IMR-90 (cell line): ENCODE results near the gene DDA1. TPM values are rescaled to one million over a fixed set of nuclear protein-coding genes. Genes with fewer than 3 reads are reported as not detected.

ENCODE experiments used
- ATAC-seq: fragments of 200-7000 bp; cut with Tn5 transposase; 2 replicates; pipeline ENCODE4 v1.9.1; 2020; ENCODE audit warnings: low read depth, mild to moderate bottlenecking, moderate library complexity
- BruUV-seq: library from RNA; stranded (reverse); fragments of 400-500 nt; replicated peaks from 2 replicates; lab custom pipeline; 2021; lab: Mats Ljungman, UMichigan
- CTCF ChIA-PET: fragments of 300-600 bp; formaldehyde crosslinking; extraction: SDS; loops from one replicate; lab custom pipeline; 2021; ENCODE audit warnings: antibody characterized with exemption; lab: Yijun Ruan, JAX
- POLR2A ChIA-PET: fragments of 300-600 bp; sonication (Branson Sonifier 250); formaldehyde crosslinking; loops from one replicate; lab custom pipeline; 2022; ENCODE audit warnings: antibody characterized with exemption; ENCODE audit not compliant: unreplicated experiment; lab: Charles Lee
- DNase-seq: peaks from one replicate; pipeline ENCODE4 v3.0.0; 2013
- H2AFZ ChIP-seq: replicated peaks from 2 replicates; pipeline ENCODE3; 2013; ENCODE audit warnings: low read length, mild to moderate bottlenecking; ENCODE audit not compliant: poor library complexity
- H2AK5ac ChIP-seq: 2 replicates; pipeline ENCODE4 v1.6.1; 2013; ENCODE audit warnings: low read depth, low read length, inconsistent platforms
- H2AK9ac ChIP-seq: replicated peaks from 2 replicates; pipeline ENCODE3; 2013; ENCODE audit warnings: mild to moderate bottlenecking, low read depth, low read length, moderate library complexity; ENCODE audit not compliant: poor library complexity
- H2BK120ac ChIP-seq: 2 replicates; pipeline ENCODE4 v1.6.1; 2013; ENCODE audit warnings: low read depth, low read length, inconsistent platforms
- H2BK15ac ChIP-seq: 3 replicates; pipeline ENCODE4 v1.6.1; 2013; ENCODE audit warnings: low read depth, low read length, inconsistent platforms
- H2BK20ac ChIP-seq: 2 replicates; pipeline ENCODE4 v1.6.1; 2013; ENCODE audit warnings: low read depth, mild to moderate bottlenecking, inconsistent platforms, low read length, moderate library complexity
- H2BK5ac ChIP-seq: 2 replicates; pipeline ENCODE4 v1.6.1; 2013; ENCODE audit warnings: mild to moderate bottlenecking, low read depth, low read length, inconsistent platforms; ENCODE audit not compliant: poor library complexity, severe bottlenecking
- H3K14ac ChIP-seq: replicated peaks from 2 replicates; pipeline ENCODE4 v1.6.1; 2013; ENCODE audit warnings: low read depth, low read length, inconsistent platforms
- H3K18ac ChIP-seq: 2 replicates; pipeline ENCODE4 v1.6.1; 2013; ENCODE audit warnings: low read depth, low read length, control low read depth
- H3K23ac ChIP-seq: 2 replicates; pipeline ENCODE4 v1.6.1; 2013; ENCODE audit warnings: low read depth, low read length, inconsistent platforms
- H3K27ac ChIP-seq: 2 replicates; pipeline ENCODE4 v1.5.1; 2013; ENCODE audit warnings: mild to moderate bottlenecking, control low read depth, low read length; ENCODE audit not compliant: insufficient read depth
- H3K27me3 ChIP-seq: 2 replicates; pipeline ENCODE4 v1.6.1; 2013; ENCODE audit warnings: low read length; ENCODE audit not compliant: control insufficient read depth, insufficient read depth
- H3K36me3 ChIP-seq: 2 replicates; pipeline ENCODE4 v1.6.1; 2013; ENCODE audit warnings: low read length, mixed read lengths; ENCODE audit not compliant: control insufficient read depth, insufficient read depth
- H3K4ac ChIP-seq: 2 replicates; pipeline ENCODE4 v1.6.1; 2013; ENCODE audit warnings: low read depth, low read length, inconsistent platforms
- H3K4me1 ChIP-seq: 2 replicates; pipeline ENCODE4 v1.6.1; 2013; ENCODE audit warnings: low read length, mixed read lengths; ENCODE audit not compliant: control insufficient read depth, insufficient read depth
- H3K4me2 ChIP-seq: 2 replicates; pipeline ENCODE4 v1.6.1; 2013; ENCODE audit warnings: low read depth, mild to moderate bottlenecking, control low read depth, low read length, moderate library complexity
- H3K4me3 ChIP-seq: 2 replicates; pipeline ENCODE4 v1.5.1; 2013; ENCODE audit warnings: low read depth, mild to moderate bottlenecking, control low read depth, low read length, moderate library complexity; ENCODE audit not compliant: insufficient read depth
- H3K56ac ChIP-seq: 2 replicates; pipeline ENCODE4 v1.6.1; 2013; ENCODE audit warnings: low read length, inconsistent platforms; ENCODE audit not compliant: insufficient read depth; ENCODE audit errors: extremely low read depth
- H3K79me1 ChIP-seq, 2 experiments: 2 replicates each; pipeline ENCODE4 v1.6.1; 2013; ENCODE audit warnings: low read length in 2 of 2, inconsistent platforms in 1 of 2, low read depth in 1 of 2
- H3K9ac ChIP-seq: 2 replicates; pipeline ENCODE4 v1.6.1; 2013; ENCODE audit warnings: low read depth, low read length, control low read depth
- H3K9me1 ChIP-seq: 2 replicates; pipeline ENCODE4 v1.6.1; 2013; ENCODE audit warnings: low read length, inconsistent platforms; ENCODE audit not compliant: insufficient read depth
- H3K9me3 ChIP-seq: 2 replicates; pipeline ENCODE4 v1.6.1; 2013; ENCODE audit warnings: low read length; ENCODE audit not compliant: control insufficient read depth, insufficient read depth
- H4K20me1 ChIP-seq: 2 replicates; pipeline ENCODE4 v1.6.1; 2013; ENCODE audit warnings: low read length, inconsistent platforms; ENCODE audit not compliant: insufficient read depth
- H4K5ac ChIP-seq: 2 replicates; pipeline ENCODE4 v1.6.1; 2013; ENCODE audit warnings: mild to moderate bottlenecking, low read depth, low read length, control low read depth
- H4K8ac ChIP-seq, 2 experiments: 2 replicates each; pipeline ENCODE4 v1.6.1; 2013; ENCODE audit warnings: low read depth in 2 of 2, low read length in 2 of 2, control low read depth in 1 of 2, inconsistent platforms in 1 of 2
- H4K91ac ChIP-seq: 2 replicates; pipeline ENCODE4 v1.6.1; 2013; ENCODE audit warnings: low read depth, low read length, inconsistent platforms; ENCODE audit not compliant: insufficient read depth
- BHLHE40 ChIP-seq: fragments of 150-350 bp; IDR thresholded peaks from 2 replicates; pipeline ENCODE4 v1.6.1; 2016; ENCODE audit warnings: mild to moderate bottlenecking, low read depth, low read length
- CEBPB ChIP-seq: IDR thresholded peaks from 2 replicates; pipeline ENCODE4 v1.6.1; 2012; ENCODE audit warnings: low read depth, low read length, improper control_type of control experiment
- CHD1 ChIP-seq: IDR thresholded peaks from 2 replicates; pipeline ENCODE4 v1.6.1; 2012; ENCODE audit warnings: low read depth, low read length, improper control_type of control experiment
- FOS ChIP-seq: fragments of 150-350 bp; IDR thresholded peaks from 2 replicates; pipeline ENCODE4 v1.6.1; 2016; ENCODE audit warnings: low read depth, low read length
- MAFK ChIP-seq: IDR thresholded peaks from 2 replicates; pipeline ENCODE4 v1.6.1; 2012; ENCODE audit warnings: low read depth, low read length, improper control_type of control experiment
- MAZ ChIP-seq: IDR thresholded peaks from 2 replicates; pipeline ENCODE4 v1.6.1; 2012; ENCODE audit warnings: low read depth, mild to moderate bottlenecking, low read length, improper control_type of control experiment, moderate library complexity, borderline replicate concordance
- RFX5 ChIP-seq: IDR thresholded peaks from 2 replicates; pipeline ENCODE4 v1.8.0; 2012; ENCODE audit warnings: low read depth, mild to moderate bottlenecking, low read length, moderate library complexity
- WGBS, 2 experiments: methylation state at CpG; one replicate each; pipeline versions ENCODE4 v1.1.5 to v1.1.7; 2013; ENCODE audit warnings: missing lambda C conversion rate in 2 of 2; ENCODE audit not compliant: insufficient read length in 1 of 2; ENCODE audit errors: extremely low coverage in 2 of 2; 5-methylcytosine and 5-hydroxymethylcytosine counted together
- dilution Hi-C: fragments of 300-500 bp; cut with HindIII; formaldehyde crosslinking; loops from one replicate; pipeline ENCODE4 v1.14.3; 2018; ENCODE audit warnings: low sequenced_read_pairs; ENCODE audit not compliant: unreplicated experiment
- in situ Hi-C: fragments of 300-500 bp; cut with MboI; formaldehyde crosslinking; loops from 3 replicates; pipeline ENCODE4 v1.14.3; 2019; ENCODE audit warnings: low sequenced_read_pairs, inconsistent platforms, mixed read lengths
- intact Hi-C: fragments of 100-400 bp; cut with micrococcal nuclease; formaldehyde crosslinking; loops from 2 replicates; pipeline ENCODE4 v1.10.0; 2022
- polyA plus RNA-seq, 3 experiments: library from polyadenylated mRNA; depleted of rRNA; stranded (reverse); fragments of >200 nt; gene quantifications; 2 replicates each; pipeline ENCODE4 v1.2.3, GENCODE V29; 2012; ENCODE audit warnings: low replicate concordance in 1 of 3
- total RNA-seq: library from RNA; depleted of rRNA; stranded (reverse); fragments of >200 nt; gene quantifications from 2 replicates; pipeline ENCODE4 v1.2.3, GENCODE V29; 2012
- TF ChIP-seq, protein P1 (sequence below): fragments of 150-350 bp; IDR thresholded peaks from 2 replicates; pipeline ENCODE4 v1.6.1; 2017; ENCODE audit warnings: mild to moderate bottlenecking, antibody characterized with exemption, low read length, low read depth
- TF ChIP-seq, protein P2 (sequence below): fragments of 150-350 bp; IDR thresholded peaks from 2 replicates; pipeline ENCODE4 v1.6.1; 2016; ENCODE audit warnings: low read depth, mild to moderate bottlenecking, low read length, moderate library complexity, borderline replicate concordance

DDA1 gene
- total and polyA plus RNA-seq, 2 of the 4 experiments (the other 2 are of a cell fraction) = 33.7 to 87.2 TPM

DNA sequence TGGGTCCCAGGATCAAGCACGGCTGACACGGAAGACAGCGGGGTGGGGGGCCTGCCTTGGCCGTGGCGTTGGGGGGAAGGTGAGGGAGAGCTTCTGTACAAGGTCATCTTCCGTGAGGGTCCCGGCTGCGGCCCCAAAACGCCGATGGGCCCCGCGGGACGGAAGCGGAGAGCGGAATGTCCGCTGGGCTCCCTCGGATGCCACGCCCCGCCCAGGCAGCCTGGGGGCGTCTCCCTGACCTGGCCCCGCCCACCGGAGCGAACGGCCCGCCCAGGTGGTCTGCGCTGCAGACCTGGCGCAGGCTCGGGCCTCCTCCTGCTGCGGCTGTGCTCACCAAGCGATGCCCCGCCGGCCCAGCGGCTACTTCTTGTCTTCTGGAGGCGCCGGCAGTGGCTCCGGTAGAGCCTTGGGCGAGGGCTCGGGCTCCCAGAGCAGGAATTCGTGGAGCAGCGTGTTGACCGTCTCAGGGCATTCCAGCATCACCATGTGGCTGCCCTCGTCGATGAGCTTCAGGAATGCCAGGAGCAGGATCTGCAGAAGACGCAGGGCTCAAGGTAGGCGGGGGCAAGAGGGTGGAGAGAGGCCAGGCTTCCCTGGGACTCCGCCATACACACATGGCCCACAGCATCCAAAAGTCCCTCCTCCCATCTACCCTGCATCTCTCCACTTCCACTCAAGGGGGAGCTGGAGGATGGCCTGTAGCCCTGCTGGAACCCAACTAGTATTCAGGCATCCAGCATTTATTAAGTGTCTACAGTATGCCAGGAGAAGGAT, 16.9 kb upstream of the DDA1 start (continued):
- TF ChIP-seq, protein P1, sequence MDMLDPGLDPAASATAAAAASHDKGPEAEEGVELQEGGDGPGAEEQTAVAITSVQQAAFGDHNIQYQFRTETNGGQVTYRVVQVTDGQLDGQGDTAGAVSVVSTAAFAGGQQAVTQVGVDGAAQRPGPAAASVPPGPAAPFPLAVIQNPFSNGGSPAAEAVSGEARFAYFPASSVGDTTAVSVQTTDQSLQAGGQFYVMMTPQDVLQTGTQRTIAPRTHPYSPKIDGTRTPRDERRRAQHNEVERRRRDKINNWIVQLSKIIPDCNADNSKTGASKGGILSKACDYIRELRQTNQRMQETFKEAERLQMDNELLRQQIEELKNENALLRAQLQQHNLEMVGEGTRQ = no peak
- TF ChIP-seq RFX5 (no peak), MAZ (peak; percentile 52; the same call in 1 of the 2 replicates)

DNA sequence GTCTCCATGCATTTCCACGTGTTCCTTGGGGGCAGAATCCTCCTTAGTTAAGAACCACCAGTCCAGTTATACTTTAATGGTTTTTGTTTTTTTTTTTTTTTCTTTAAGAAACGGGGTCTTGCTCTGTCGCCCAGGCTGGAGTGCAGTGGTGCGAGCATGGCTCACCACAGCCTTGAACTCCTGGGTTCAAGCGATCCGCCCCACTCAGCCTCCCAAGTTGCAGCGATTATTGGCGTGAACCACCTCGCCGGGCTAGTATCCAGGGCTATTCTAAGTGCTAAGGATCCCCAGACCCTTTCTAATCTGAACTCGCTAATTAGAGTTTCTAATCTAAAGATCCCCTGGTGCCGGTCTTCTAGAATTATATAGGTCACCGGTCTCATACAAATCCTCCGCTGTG, 15.8 kb upstream of the DDA1 start:
- H2AK5ac ChIP-seq = no peak overlapping the region
- H3K9ac ChIP-seq = no peak overlapping the region
- H3K56ac ChIP-seq = no peak overlapping the region
- no peak overlapping the region for H3K14ac ChIP-seq
- no peak overlapping the region for H3K4me2 ChIP-seq
- H3K4me1 ChIP-seq = peaks cover 2% of the 10 kb centered on the region; the same call in 1 of the 2 replicates
- H2AK9ac ChIP-seq = no peak overlapping the region
- no peak overlapping the region for H2AFZ ChIP-seq
- no peak overlapping the region for H3K27ac ChIP-seq
- CTCF ChIA-PET = interaction anchor here (0.7 kb wide), 1 partner anchor 530 kb away, joined by 3 read pairs; no protein-coding TSS in a partner anchor
- H3K36me3 ChIP-seq = peaks cover 9% of the 10 kb centered on the region; the same call in 1 of the 2 replicates
- no TSS peak for BruUV-seq
- H3K18ac ChIP-seq = no peak overlapping the region
- no peak overlapping the region for H2BK15ac ChIP-seq
- H3K27me3 ChIP-seq = no peaks in the 10 kb centered on the region
- DNase-seq (no peak), ATAC-seq (no peak)
- H3K9me1 ChIP-seq = peaks cover 4% of the 10 kb centered on the region
- H4K5ac ChIP-seq = no peak overlapping the region
- in situ Hi-C loops (no loop called here), dilution Hi-C loops (no loop called here), intact Hi-C loops (loop anchor here (2.0 kb wide), 1 partner anchor 93 kb away; no protein-coding TSS in a partner anchor)
- H3K4me3 ChIP-seq = no peak overlapping the region
- H3K4ac ChIP-seq = no peak overlapping the region
- peaks cover 0 to 24% of the 10 kb centered on the region in 2 experiments; a peak in 3 of 4 replicates for H3K79me1 ChIP-seq
- H2BK5ac ChIP-seq = no peak overlapping the region
- 0 out of 2 replicates have a peak, but pooled peaks cover 3% of the 10 kb centered on the region for H4K20me1 ChIP-seq
- peaks cover 4% of the 10 kb centered on the region for H3K9me3 ChIP-seq
- POLR2A ChIA-PET = no interaction called here
- H2BK120ac ChIP-seq = no peak overlapping the region
- TF ChIP-seq CHD1 (no peak), MAFK (no peak), BHLHE40 (no peak), FOS (no peak), CEBPB (no peak), MAZ (no peak)
- TF ChIP-seq, protein P2, sequence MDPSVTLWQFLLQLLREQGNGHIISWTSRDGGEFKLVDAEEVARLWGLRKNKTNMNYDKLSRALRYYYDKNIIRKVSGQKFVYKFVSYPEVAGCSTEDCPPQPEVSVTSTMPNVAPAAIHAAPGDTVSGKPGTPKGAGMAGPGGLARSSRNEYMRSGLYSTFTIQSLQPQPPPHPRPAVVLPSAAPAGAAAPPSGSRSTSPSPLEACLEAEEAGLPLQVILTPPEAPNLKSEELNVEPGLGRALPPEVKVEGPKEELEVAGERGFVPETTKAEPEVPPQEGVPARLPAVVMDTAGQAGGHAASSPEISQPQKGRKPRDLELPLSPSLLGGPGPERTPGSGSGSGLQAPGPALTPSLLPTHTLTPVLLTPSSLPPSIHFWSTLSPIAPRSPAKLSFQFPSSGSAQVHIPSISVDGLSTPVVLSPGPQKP = no peak
- no peak overlapping the region for H3K23ac ChIP-seq
- no peak overlapping the region for H4K8ac ChIP-seq
- WGBS, 2 experiments = 94% methylated on average over 8 of the region's 14 CpGs; no CpG with 5 or more reads in 1 of the 2 experiments
- H4K91ac ChIP-seq = no peak overlapping the region
- H2BK20ac ChIP-seq = no peak overlapping the region
